Fibroblast of lung (primary cell): Measurements from ENCODE around the gene TSPAN33. TPM values are rescaled to one million over a fixed set of nuclear protein-coding genes. Genes with fewer than 3 reads are reported as not detected.

Source experiments
- DNase-seq, 2 donors: peaks; one replicate each; pipeline versions ENCODE4 v3.0.0 to v3.0.0-alpha.2; 2010; ENCODE audit warnings: low read depth in 2 of 2
- H2AFZ ChIP-seq: 2 replicates; pipeline ENCODE4 v1.5.1; 2012; ENCODE audit warnings: low read length, control low read depth, inconsistent platforms
- H3K27ac ChIP-seq: 2 replicates; pipeline ENCODE4 v1.5.1; 2011; ENCODE audit warnings: low read length, control low read depth; ENCODE audit not compliant: insufficient read depth
- H3K27me3 ChIP-seq: 2 replicates; pipeline ENCODE4 v1.5.1; 2011; ENCODE audit warnings: mild to moderate bottlenecking, low read length; ENCODE audit not compliant: control insufficient read depth, insufficient read depth
- H3K36me3 ChIP-seq: 2 replicates; pipeline ENCODE4 v1.5.1; 2011; ENCODE audit warnings: low read length; ENCODE audit not compliant: control insufficient read depth, insufficient read depth
- H3K4me1 ChIP-seq: 2 replicates; pipeline ENCODE4 v1.5.1; 2011; ENCODE audit warnings: low read length; ENCODE audit not compliant: control insufficient read depth, insufficient read depth; ENCODE audit errors: extremely low read depth
- H3K4me2 ChIP-seq: 2 replicates; pipeline ENCODE4 v1.5.1; 2011; ENCODE audit warnings: low read length, control low read depth; ENCODE audit not compliant: insufficient read depth; ENCODE audit errors: extremely low read depth
- H3K4me3 ChIP-seq, 4 experiments: fragments of 200-600 bp in 1 of 4; sonication (generic) in 1 of 4; replicated peaks in 1 of 4; 2 replicates each; pipeline ENCODE4 v1.5.1; 2011 to 2016; ENCODE audit warnings: low read length in 4 of 4, low read depth in 3 of 4, mild to moderate bottlenecking in 3 of 4, control low read depth in 2 of 4, inconsistent platforms in 1 of 4, mixed read lengths in 1 of 4; ENCODE audit not compliant: insufficient read depth in 1 of 4; ENCODE audit errors: control extremely low read depth in 1 of 4
- H3K79me2 ChIP-seq: 2 replicates; pipeline ENCODE4 v1.5.1; 2012; ENCODE audit warnings: mild to moderate bottlenecking, low read length, inconsistent platforms; ENCODE audit not compliant: control insufficient read depth, insufficient read depth
- H3K9ac ChIP-seq: 2 replicates; pipeline ENCODE4 v1.5.1; 2011; ENCODE audit warnings: mild to moderate bottlenecking, low read length, control low read depth; ENCODE audit not compliant: insufficient read depth
- H3K9me3 ChIP-seq: 2 replicates; pipeline ENCODE4 v1.5.1; 2012; ENCODE audit warnings: low read depth, low read length; ENCODE audit not compliant: control insufficient read depth, insufficient read depth
- H4K20me1 ChIP-seq: 2 replicates; pipeline ENCODE4 v1.5.1; 2011; ENCODE audit warnings: low read length; ENCODE audit not compliant: control insufficient read depth, insufficient read depth; ENCODE audit errors: extremely low read depth
- EZH2 ChIP-seq: IDR thresholded peaks from 2 replicates; pipeline ENCODE4 v1.5.1; 2012; ENCODE audit warnings: low read length, control low read depth, mild to moderate bottlenecking; ENCODE audit errors: missing control alignments
- polyA plus RNA-seq, 2 donors: library from polyadenylated mRNA; depleted of rRNA in 1 of 2; stranded (reverse) in 1 of 2; unstranded in 1 of 2; fragments of >200 nt; gene quantifications; 2 replicates each; pipeline ENCODE4 v1.2.1, GENCODE V29; 2011 to 2012; ENCODE audit warnings: missing spikeins in 1 of 2
- total RNA-seq: library from RNA; depleted of rRNA; stranded (reverse); fragments of >200 nt; gene quantifications from 2 replicates; pipeline ENCODE4 v1.2.1, GENCODE V29; 2014
- TF ChIP-seq, protein P1 (sequence below), 2 donors: IDR thresholded peaks in 1 of 2; conservative IDR thresholded peaks in 1 of 2; 1 replicate in 1 of 2; 2 replicates in 1 of 2; pipeline ENCODE4 v1.5.1; 2011 to 2012; ENCODE audit warnings: low read length in 2 of 2, control low read depth in 1 of 2, inconsistent platforms in 1 of 2, low read depth in 1 of 2, mild to moderate bottlenecking in 1 of 2

TSPAN33 gene
- total and polyA plus RNA-seq, 2 donors (not counting 1 experiment from before 2014, with no cell fraction given) = 0.17 to 0.36 TPM

DNA sequence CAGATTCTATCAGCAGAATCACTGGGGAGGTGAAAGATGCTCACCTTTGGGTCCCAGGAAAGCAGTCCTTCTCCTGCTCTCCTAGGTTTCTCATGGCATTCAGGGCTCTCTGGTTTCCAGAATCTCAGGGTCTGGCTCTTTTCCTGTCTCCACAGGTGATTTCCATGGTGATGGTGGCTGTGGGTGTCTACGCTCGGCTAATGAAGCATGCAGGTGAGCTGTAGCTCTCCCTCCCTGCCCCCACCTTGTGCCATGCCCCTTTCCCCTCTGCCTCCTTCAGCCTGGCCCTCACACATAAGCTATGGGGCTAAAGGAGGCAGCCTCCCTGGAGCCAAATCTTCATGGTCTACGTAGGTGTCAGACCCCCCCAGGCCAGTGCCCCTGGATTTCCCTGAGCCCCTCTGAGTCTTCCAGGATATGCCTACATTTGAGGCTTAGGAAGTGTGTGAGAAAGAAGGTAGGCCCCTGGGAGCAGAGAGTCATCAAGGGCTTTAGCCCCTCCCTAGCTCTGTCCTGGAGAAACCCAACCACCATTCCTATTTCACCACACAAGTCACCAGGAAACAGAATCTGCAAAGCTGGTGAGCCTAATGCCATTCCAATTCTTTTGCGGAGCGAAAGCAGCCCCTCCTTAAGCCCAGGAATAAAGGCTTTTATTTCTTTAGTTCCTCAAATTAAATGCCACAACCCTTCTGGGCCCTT is 17.2 kb downstream of the TSPAN33 start:
- Histone ChIP-seq H3K9me3 (no peaks in the 10 kb centered on the region), H3K79me2 (no peaks in the 10 kb centered on the region), H3K27me3 (peaks cover 1% of the 10 kb centered on the region), H3K4me3 (no peak overlapping the region), H2AFZ (no peak overlapping the region), H3K27ac (no peak overlapping the region), H3K36me3 (no peaks in the 10 kb centered on the region), H3K9ac (no peak overlapping the region), H3K4me2 (no peak overlapping the region), H3K4me1 (no peaks in the 10 kb centered on the region), H4K20me1 (no peaks in the 10 kb centered on the region)
- no peak for DNase-seq
- TF ChIP-seq, protein P1, sequence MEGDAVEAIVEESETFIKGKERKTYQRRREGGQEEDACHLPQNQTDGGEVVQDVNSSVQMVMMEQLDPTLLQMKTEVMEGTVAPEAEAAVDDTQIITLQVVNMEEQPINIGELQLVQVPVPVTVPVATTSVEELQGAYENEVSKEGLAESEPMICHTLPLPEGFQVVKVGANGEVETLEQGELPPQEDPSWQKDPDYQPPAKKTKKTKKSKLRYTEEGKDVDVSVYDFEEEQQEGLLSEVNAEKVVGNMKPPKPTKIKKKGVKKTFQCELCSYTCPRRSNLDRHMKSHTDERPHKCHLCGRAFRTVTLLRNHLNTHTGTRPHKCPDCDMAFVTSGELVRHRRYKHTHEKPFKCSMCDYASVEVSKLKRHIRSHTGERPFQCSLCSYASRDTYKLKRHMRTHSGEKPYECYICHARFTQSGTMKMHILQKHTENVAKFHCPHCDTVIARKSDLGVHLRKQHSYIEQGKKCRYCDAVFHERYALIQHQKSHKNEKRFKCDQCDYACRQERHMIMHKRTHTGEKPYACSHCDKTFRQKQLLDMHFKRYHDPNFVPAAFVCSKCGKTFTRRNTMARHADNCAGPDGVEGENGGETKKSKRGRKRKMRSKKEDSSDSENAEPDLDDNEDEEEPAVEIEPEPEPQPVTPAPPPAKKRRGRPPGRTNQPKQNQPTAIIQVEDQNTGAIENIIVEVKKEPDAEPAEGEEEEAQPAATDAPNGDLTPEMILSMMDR (conservative IDR thresholded peaks at IDR 0.05 in 1 of 2, IDR thresholded peaks at IDR 0.05 in 1 of 2; ENCODE audit: low read depth in 1 of 2, low read length in 2 of 2) = no peak
- no peak for TF ChIP-seq EZH2

DNA sequence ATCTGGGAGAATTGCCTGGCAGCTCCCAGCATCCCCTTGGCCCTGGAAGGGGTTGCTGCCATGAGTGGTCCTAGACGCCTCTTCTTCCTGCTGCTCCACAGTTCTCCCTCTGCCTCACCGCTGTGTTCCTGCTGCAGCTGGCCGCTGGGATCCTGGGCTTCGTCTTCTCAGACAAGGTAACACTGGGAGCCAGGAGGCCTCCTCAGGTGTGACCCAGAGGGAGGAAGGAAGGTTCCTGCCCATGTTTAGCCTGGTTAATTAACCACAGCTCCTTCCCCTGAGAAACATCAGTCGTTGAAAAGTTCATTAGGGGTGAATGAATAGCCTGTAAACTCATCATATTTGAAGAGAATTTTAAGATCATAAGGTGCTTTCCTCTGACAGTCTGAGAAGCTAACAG is 18.2 kb downstream of the TSPAN33 start:
- DNase-seq = no peak
- no peaks in the 10 kb centered on the region for H3K36me3 ChIP-seq
- no peaks in the 10 kb centered on the region for H3K9me3 ChIP-seq
- H4K20me1 ChIP-seq = no peaks in the 10 kb centered on the region
- no peaks in the 10 kb centered on the region for H3K79me2 ChIP-seq
- H3K27ac ChIP-seq = no peak overlapping the region
- H3K27me3 ChIP-seq = peaks cover 6% of the 10 kb centered on the region
- no peaks in the 10 kb centered on the region for H3K4me1 ChIP-seq
- TF ChIP-seq, protein P1 (conservative IDR thresholded peaks at IDR 0.05 in 1 of 2, IDR thresholded peaks at IDR 0.05 in 1 of 2; ENCODE audit: low read depth in 1 of 2, low read length in 2 of 2) = no peak
- no peak for TF ChIP-seq EZH2
- H3K9ac ChIP-seq = no peak overlapping the region
- no peak overlapping the region for H2AFZ ChIP-seq
- H3K4me2 ChIP-seq = no peak overlapping the region
- H3K4me3 ChIP-seq = no peak overlapping the region

DNA sequence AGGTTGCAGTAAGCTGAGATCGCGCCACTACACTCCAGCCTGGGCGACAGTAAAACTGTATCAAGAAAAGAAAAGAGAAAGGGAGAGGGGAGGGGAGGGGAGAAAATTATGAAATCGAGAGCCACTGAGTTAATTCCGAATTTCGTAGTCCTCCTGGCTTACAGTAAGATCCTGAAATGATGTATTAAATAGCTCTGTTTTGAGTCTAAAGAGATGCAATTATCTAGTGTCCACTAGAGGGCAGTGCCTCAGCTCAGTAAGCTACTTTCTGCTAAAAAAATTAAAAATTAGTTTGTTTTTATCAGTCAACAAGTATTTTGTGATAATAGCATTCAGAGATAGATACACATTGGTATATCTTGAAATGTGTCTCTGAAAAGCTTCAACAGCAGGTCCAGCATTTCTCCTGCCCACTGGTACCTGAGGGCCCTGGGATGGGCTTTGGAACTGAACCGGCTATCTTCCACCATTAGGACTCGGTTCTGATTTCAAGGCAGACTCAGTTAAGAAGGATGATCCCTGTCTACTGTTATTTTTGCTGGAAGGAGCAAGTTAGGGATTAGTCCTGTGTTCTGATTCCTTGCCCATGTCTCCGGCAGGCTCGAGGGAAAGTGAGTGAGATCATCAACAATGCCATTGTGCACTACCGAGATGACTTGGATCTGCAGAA is 19.5 kb downstream of the TSPAN33 start:
- Histone ChIP-seq H4K20me1 (no peaks in the 10 kb centered on the region), H3K9me3 (no peaks in the 10 kb centered on the region), H3K4me2 (no peak overlapping the region), H3K4me3 (no peak overlapping the region), H3K27me3 (peaks cover 15% of the 10 kb centered on the region), H3K79me2 (no peaks in the 10 kb centered on the region), H2AFZ (no peak overlapping the region), H3K9ac (no peak overlapping the region), H3K27ac (no peak overlapping the region), H3K36me3 (no peaks in the 10 kb centered on the region), H3K4me1 (no peaks in the 10 kb centered on the region)
- no peak for TF ChIP-seq EZH2
- TF ChIP-seq, protein P1 (conservative IDR thresholded peaks at IDR 0.05 in 1 of 2, IDR thresholded peaks at IDR 0.05 in 1 of 2; ENCODE audit: low read depth in 1 of 2, low read length in 2 of 2) = peak; percentile 74 to 89
- peak; percentile 51 to 83 for DNase-seq
